ENCODE measurements around the gene CSNK2A1. TPM values are rescaled to one million over a fixed set of nuclear protein-coding genes. Genes with fewer than 3 reads are reported as not detected.

CSNK2A1 gene
- total and polyA plus RNA-seq, 2 experiments from 2014 or later: 85.1 to 244 TPM

GRCh38 chr20:478010-478948 lies 65.3 kb downstream of the CSNK2A1 start:
- H3K27ac ChIP-seq (ENCODE audit: low read depth): no peak overlapping the region
- H3K4me1 Mint-ChIP-seq: no peaks in the 10 kb centered on the region
- H3F3A ChIP-seq (replicated peaks; ENCODE audit: low read depth): peaks cover 13% of the 10 kb centered on the region; the same call in 1 of the 2 replicates
- peaks cover 29% of the 10 kb centered on the region for H3K36me3 ChIP-seq (ENCODE audit: insufficient read depth)
- H3K9me3 Mint-ChIP-seq: peaks cover 8% of the 10 kb centered on the region
- no peak overlapping the region for H3K4me2 ChIP-seq
- H4K20me1 ChIP-seq (replicated peaks; ENCODE audit: insufficient read depth): peaks cover 37% of the 10 kb centered on the region
- no peaks in the 10 kb centered on the region for H3K9me2 ChIP-seq (ENCODE audit: insufficient read depth)
- peaks cover 13% of the 10 kb centered on the region for H3K27me3 Mint-ChIP-seq (ENCODE audit: insufficient read depth, low read depth, poor library complexity)
- ATAC-seq: no peak
- H3K79me2 ChIP-seq (replicated peaks; ENCODE audit: insufficient read depth): no peaks in the 10 kb centered on the region
- no peak overlapping the region for H2AFZ ChIP-seq
- no peak for DNase-seq (ENCODE audit: low spot score)
- H3K4me1 ChIP-seq (ENCODE audit: insufficient read depth): no peaks in the 10 kb centered on the region
- TF ChIP-seq CTCF (conservative IDR thresholded peaks at IDR 0.05; ENCODE audit: low read depth in 2 of 2): no peak
- TF ChIP-seq POLR2AphosphoS5 (IDR thresholded peaks at IDR 0.05; ENCODE audit: low read depth): no peak
- no peak for TF ChIP-seq STAT1 (IDR thresholded peaks at IDR 0.05; ENCODE audit: unreplicated experiment)
- no peak for TF ChIP-seq ETS1 (IDR thresholded peaks at IDR 0.05)
- TF ChIP-seq ZNF114 (CRISPR knock-in tag; IDR thresholded peaks at IDR 0.05): no peak
- TF ChIP-seq EZH2phosphoT487 (IDR thresholded peaks at IDR 0.05; ENCODE audit: unreplicated experiment): no peak
- TF ChIP-seq JUNB (IDR thresholded peaks at IDR 0.05; ENCODE audit: unreplicated experiment): no peak
- no peak for TF ChIP-seq REST (IDR thresholded peaks at IDR 0.05; ENCODE audit: unreplicated experiment)
- TF ChIP-seq ZNF331 (CRISPR knock-in tag; IDR thresholded peaks at IDR 0.05; ENCODE audit: low read depth): no peak
- TF ChIP-seq CREB1 (CRISPR knock-in tag; IDR thresholded peaks at IDR 0.05; ENCODE audit: low read depth): no peak
- TF ChIP-seq ZNF462 (CRISPR knock-in tag; IDR thresholded peaks at IDR 0.05): no peak
- TF ChIP-seq EZH2 (IDR thresholded peaks at IDR 0.05; ENCODE audit: low read depth, unreplicated experiment): no peak
- H3K27me3 ChIP-seq (ENCODE audit: insufficient read depth): no peaks in the 10 kb centered on the region
- H3K36me3 Mint-ChIP-seq (ENCODE audit: low read depth): peaks cover 61% of the 10 kb centered on the region
- H3K27ac Mint-ChIP-seq: no peak overlapping the region
- H3K4me3 ChIP-seq: no peak overlapping the region
- H3K4me3 Mint-ChIP-seq: no peak overlapping the region
